Stomach (tissue), 9 donors: ENCODE measurements around the gene DOCK3. TPM values are rescaled to one million over a fixed set of nuclear protein-coding genes. Genes with fewer than 3 reads are reported as not detected.

Source experiments
- DNase-seq, 2 donors: peaks; one replicate each; pipeline versions ENCODE4 v3.0.0 to v3.0.0-alpha.2; 2013 to 2019
- H3K27ac ChIP-seq, 5 donors: fragments of 200-600 bp in 4 of 5; sonication (generic) in 4 of 5; one replicate each; pipeline ENCODE4 v1.5.1; 2013 to 2019; ENCODE audit warnings: mild to moderate bottlenecking in 1 of 5, moderate library complexity in 1 of 5
- H3K27me3 ChIP-seq, 3 donors: fragments of 200-600 bp; sonication (generic); one replicate each; pipeline ENCODE4 v1.5.1; 2017 to 2019; ENCODE audit warnings: mixed run types in 1 of 3
- H3K36me3 ChIP-seq, 4 donors: fragments of 200-600 bp; sonication (generic); 1 replicate in 3 of 4; 2 replicates in 1 of 4; pipeline ENCODE4 v1.5.1; 2016 to 2019
- H3K4me1 ChIP-seq, 4 donors: fragments of 200-600 bp; sonication (generic); one replicate each; pipeline ENCODE4 v1.5.1; 2016 to 2019
- H3K4me3 ChIP-seq, 4 donors: fragments of 200-600 bp; sonication (generic) in 3 of 4; one replicate each; pipeline ENCODE4 v1.5.1; 2016 to 2019; ENCODE audit warnings: mild to moderate bottlenecking in 1 of 4
- H3K9me3 ChIP-seq, 4 donors: fragments of 200-600 bp; sonication (generic); one replicate each; pipeline ENCODE4 v1.5.1; 2016 to 2019
- CTCF ChIP-seq, 7 experiments: fragments of 450-650 bp in 4 of 7; fragments of 200-600 bp in 3 of 7; sonication (generic) in 3 of 7; IDR thresholded peaks; one replicate each; pipeline ENCODE4 v1.5.1; 2016 to 2019; ENCODE audit warnings: antibody characterized with exemption in 7 of 7, control low read depth in 2 of 7, mild to moderate bottlenecking in 1 of 7
- EP300 ChIP-seq: sonication (generic); formaldehyde crosslinking; IDR thresholded peaks from one replicate; pipeline ENCODE4 v1.6.1; 2017; ENCODE audit warnings: antibody characterized with exemption
- POLR2A ChIP-seq, 4 donors: fragments of 450-650 bp; IDR thresholded peaks; one replicate each; pipeline ENCODE4 v1.6.1; 2016; ENCODE audit warnings: antibody characterized with exemption in 4 of 4, control low read depth in 2 of 4, mild to moderate bottlenecking in 1 of 4, moderate library complexity in 1 of 4
- POLR2AphosphoS5 ChIP-seq, 3 donors: sonication (generic); formaldehyde crosslinking; IDR thresholded peaks; one replicate each; pipeline ENCODE4 v1.6.1; 2016; ENCODE audit warnings: antibody characterized with exemption in 3 of 3
- WGBS, 5 donors: extraction: QIAGEN DNeasy Blood & Tissue Kit in 3 of 5; methylation state at CpG; one replicate each; pipeline versions ENCODE4 v1.1.5 to v1.1.7; 2013 to 2018; 5-methylcytosine and 5-hydroxymethylcytosine counted together
- intact Hi-C: fragments of 100-400 bp; cut with DNase I; formaldehyde crosslinking; loops from one replicate; pipeline ENCODE4 v1.15.1; 2023; ENCODE audit warnings: low total_unique reads
- polyA plus RNA-seq, 3 donors: library from polyadenylated mRNA; stranded (reverse); fragments of 200-250 nt; gene quantifications; one replicate each; pipeline ENCODE4 v1.2.3, GENCODE V29; 2013
- total RNA-seq, 5 donors: library from RNA; depleted of rRNA; stranded (reverse); fragments of >200 nt; gene quantifications; one replicate each; pipeline versions ENCODE4 v1.1.0 to v1.2.3, GENCODE V29; 2014 to 2016
- donor health status: healthy with polysubstance abuse.
- donor health status: Bipolar disorder and iron deficiency.
- donor health status: healthy.

DOCK3 gene
- total and polyA plus RNA-seq, 8 donors = 0.06 to 2.3 (median 1.0) TPM; not detected in 2

- no peak overlapping the region for H3K4me3 ChIP-seq
- H3K27me3 ChIP-seq = no peaks in the 10 kb centered on the region
- no peak for TF ChIP-seq EP300
- TF ChIP-seq POLR2AphosphoS5 (IDR thresholded peaks at IDR 0.05) = no peak
- no peak for TF ChIP-seq POLR2A (IDR thresholded peaks at IDR 0.05)
- TF ChIP-seq CTCF (IDR thresholded peaks at IDR 0.05) = no peak
- intact Hi-C loops = loop anchor here (10.0 kb wide), 1 partner anchor 757 kb away; the partner anchor contains the start of gene MANF
- 61 to 76% (median 66%) methylated on average over 4 to 6 of the region's 6 CpGs for WGBS, 5 donors
- peaks cover 18 to 93% (median 29%) of the 10 kb centered on the region in 4 donors for H3K4me1 ChIP-seq
- DNase-seq = peak; percentile 38 to 45
- H3K9me3 ChIP-seq = no peaks in the 10 kb centered on the region
- peaks cover 0 to 28% (median 2%) of the 10 kb centered on the region in 4 donors for H3K36me3 ChIP-seq
- peak overlapping the region in 1 of 5 donors; percentile 62 for H3K27ac ChIP-seq
These were observed 47.2 kb upstream of the DOCK3 start for GRCh38 chr3:50627407-50628051.

- Histone ChIP-seq H3K4me1 (peaks cover 14 to 93% (median 25%) of the 10 kb centered on the region in 4 donors), H3K36me3 (peaks cover 0 to 22% (median 0%) of the 10 kb centered on the region in 4 donors), H3K4me3 (no peak overlapping the region), H3K9me3 (no peaks in the 10 kb centered on the region), H3K27me3 (no peaks in the 10 kb centered on the region), H3K27ac (no peak overlapping the region)
- WGBS, 5 donors = 89 to 98% (median 95%) methylated on average over 3 of the region's 3 CpGs
- intact Hi-C loops = loop anchor here (10.0 kb wide), 1 partner anchor 756 kb away; the partner anchor contains the start of gene MANF
- no peak for TF ChIP-seq CTCF (IDR thresholded peaks at IDR 0.05)
- TF ChIP-seq EP300 = no peak
- TF ChIP-seq POLR2AphosphoS5 (IDR thresholded peaks at IDR 0.05) = no peak
- no peak for TF ChIP-seq POLR2A (IDR thresholded peaks at IDR 0.05)
- no peak for DNase-seq
These were observed 46.1 kb upstream of the DOCK3 start for GRCh38 chr3:50628601-50629000.

- Histone ChIP-seq H3K27me3 (no peaks in the 10 kb centered on the region), H3K36me3 (peaks cover 0 to 22% (median 0%) of the 10 kb centered on the region in 4 donors), H3K4me3 (no peak overlapping the region), H3K27ac (no peak overlapping the region), H3K9me3 (no peaks in the 10 kb centered on the region), H3K4me1 (peaks cover 0 to 77% (median 19%) of the 10 kb centered on the region in 4 donors)
- DNase-seq = no peak
- 82 to 94% (median 88%) methylated on average over 6 of the region's 6 CpGs for WGBS, 5 donors
- TF ChIP-seq EP300 (no peak), CTCF (IDR thresholded peaks at IDR 0.05) (no peak), POLR2A (IDR thresholded peaks at IDR 0.05) (no peak), POLR2AphosphoS5 (IDR thresholded peaks at IDR 0.05) (no peak)
- intact Hi-C loops = no loop called here
These were observed 44.3 kb upstream of the DOCK3 start for GRCh38 chr3:50630394-50630793.

GRCh38 chr3:50630877-50631276, 43.9 kb upstream of the DOCK3 start:
- TF ChIP-seq EP300 = no peak
- TF ChIP-seq POLR2A (IDR thresholded peaks at IDR 0.05) = no peak
- no peak for TF ChIP-seq POLR2AphosphoS5 (IDR thresholded peaks at IDR 0.05)
- no peak for TF ChIP-seq CTCF (IDR thresholded peaks at IDR 0.05)
- whole genome bisulfite sequencing, 5 donors = 75 to 81% (median 76%) methylated on average over 7 of the region's 7 CpGs
- Histone ChIP-seq H3K27ac (no peak overlapping the region), H3K36me3 (peaks cover 0 to 22% (median 0%) of the 10 kb centered on the region in 4 donors), H3K9me3 (no peaks in the 10 kb centered on the region), H3K4me3 (no peak overlapping the region), H3K4me1 (peaks cover 0 to 72% (median 19%) of the 10 kb centered on the region in 4 donors), H3K27me3 (no peaks in the 10 kb centered on the region)
- intact Hi-C loops = no loop called here
- peak in 1 of 2 donors; percentile 54 for DNase-seq
